Erythroblast (primary cell): ENCODE data around the gene ZC3H14.

Experiments
- GATA1 ChIP-seq: IDR thresholded peaks from 2 replicates; pipeline ENCODE4 v1.6.1; 2011; ENCODE audit warnings: low read depth, mild to moderate bottlenecking, control low read depth, low read length, moderate library complexity
- POLR2A ChIP-seq: IDR thresholded peaks from 2 replicates; pipeline ENCODE4 v1.6.1; 2011; ENCODE audit warnings: mild to moderate bottlenecking, low read length

DNA sequence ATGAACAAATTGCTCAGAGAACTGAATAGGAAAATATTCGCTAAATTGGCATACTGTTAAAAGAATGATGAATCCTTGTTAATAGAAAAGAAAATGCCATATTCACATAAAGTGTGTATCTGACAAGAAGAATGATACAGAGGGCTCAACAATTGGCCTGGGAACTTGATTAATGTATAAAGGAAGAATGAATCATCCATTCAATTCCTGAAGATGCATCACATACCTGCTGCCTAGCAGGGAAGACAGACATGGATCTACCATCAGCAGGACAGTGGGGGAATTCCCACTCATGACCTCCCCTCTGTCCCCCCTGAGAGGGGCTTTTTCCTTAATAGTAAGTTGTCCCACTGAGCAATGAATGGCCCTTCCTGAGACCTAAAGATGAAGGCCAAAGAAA, 21.5 kb upstream of the ZC3H14 start:
- TF ChIP-seq POLR2A (no peak), GATA1 (no peak)
